ENCODE measurements around the gene CAMK2B.

The CAMK2B gene

DNA sequence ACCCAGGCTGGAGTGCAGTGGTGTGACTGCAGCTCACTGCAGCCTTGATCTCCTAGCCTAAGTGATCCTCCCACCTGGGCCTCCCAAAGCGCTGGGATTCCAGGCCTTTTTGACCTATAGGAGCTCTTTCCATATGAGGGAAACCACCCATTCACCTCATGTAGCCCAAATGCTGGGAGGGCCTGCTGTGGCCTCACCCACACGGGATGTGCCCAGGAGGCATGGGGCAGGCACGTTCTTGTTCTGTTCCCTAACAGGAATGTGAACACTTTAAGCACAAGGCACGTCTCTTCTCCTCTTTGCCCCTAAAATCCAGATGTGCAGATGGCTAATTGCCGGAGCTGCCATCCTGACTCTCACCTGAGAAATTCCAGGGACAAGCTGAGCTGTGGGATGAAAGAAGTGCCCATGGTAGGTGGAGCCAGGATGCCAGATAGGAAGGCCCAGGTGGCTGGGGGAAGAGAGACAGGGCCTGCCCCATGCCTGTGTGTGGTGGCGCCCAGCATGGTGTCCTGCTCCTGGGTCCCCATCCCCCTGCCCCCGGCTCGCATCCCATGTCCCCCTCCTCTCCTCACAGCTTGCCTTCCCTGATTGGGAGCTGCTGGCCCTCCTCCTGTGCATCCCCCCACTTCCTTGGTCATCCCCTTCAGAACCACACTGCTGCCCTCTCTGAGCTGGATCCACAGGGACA is 17.3 kb downstream of the CAMK2B start:
- DNase-seq, result no peak

DNA sequence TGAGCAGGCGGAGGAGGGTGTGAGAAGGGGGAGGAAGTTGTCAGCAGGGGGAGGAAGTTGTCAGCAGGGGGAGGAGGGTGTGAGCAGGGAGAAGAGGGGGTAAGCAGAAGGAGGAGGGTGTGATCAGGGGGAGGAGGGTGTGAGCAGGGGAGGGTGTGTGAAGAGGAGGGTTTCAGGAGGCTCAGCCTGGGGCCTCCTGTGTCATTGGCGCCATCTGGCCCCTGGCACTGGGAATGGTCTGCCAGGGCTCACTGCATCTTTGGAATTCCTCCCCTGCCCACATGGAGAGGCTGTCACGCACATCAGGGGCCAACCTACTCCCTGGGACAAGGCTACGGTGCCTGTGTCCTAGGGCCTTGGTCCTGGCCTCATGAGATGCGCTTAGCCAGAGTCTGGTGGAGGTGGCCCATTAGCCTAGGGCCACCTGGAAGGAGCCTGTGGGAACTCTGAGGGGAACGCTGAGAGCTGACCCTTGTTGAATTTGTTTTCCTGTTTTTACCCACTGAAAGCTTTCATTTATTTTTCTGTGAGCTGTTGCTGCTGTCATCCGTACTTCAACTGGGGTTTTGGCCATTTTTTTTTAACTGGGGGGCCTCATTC is 18.0 kb downstream of the CAMK2B start:
- no peak for DNase-seq

DNA sequence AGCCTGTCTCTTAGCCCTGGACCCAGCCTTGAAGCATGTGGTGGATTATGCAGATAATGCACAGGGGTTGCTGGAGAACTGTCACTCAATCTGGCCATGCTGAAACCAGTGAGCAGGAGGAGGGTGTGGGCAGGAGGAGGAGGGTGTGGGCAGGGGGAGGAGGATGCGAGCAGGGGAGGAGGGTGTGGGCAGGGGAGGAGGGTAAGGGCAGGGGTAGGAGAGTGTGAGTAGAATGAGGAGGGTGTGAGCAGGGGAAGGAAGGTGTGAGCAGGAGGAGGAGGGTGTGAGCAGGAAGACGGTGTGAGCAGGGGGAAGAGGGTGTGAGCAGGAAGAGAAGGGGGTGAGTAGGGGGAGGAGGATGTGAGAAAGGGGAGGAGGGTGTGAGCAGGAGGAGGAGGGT is 18.8 kb downstream of the CAMK2B start:
- no peak for DNase-seq

DNA sequence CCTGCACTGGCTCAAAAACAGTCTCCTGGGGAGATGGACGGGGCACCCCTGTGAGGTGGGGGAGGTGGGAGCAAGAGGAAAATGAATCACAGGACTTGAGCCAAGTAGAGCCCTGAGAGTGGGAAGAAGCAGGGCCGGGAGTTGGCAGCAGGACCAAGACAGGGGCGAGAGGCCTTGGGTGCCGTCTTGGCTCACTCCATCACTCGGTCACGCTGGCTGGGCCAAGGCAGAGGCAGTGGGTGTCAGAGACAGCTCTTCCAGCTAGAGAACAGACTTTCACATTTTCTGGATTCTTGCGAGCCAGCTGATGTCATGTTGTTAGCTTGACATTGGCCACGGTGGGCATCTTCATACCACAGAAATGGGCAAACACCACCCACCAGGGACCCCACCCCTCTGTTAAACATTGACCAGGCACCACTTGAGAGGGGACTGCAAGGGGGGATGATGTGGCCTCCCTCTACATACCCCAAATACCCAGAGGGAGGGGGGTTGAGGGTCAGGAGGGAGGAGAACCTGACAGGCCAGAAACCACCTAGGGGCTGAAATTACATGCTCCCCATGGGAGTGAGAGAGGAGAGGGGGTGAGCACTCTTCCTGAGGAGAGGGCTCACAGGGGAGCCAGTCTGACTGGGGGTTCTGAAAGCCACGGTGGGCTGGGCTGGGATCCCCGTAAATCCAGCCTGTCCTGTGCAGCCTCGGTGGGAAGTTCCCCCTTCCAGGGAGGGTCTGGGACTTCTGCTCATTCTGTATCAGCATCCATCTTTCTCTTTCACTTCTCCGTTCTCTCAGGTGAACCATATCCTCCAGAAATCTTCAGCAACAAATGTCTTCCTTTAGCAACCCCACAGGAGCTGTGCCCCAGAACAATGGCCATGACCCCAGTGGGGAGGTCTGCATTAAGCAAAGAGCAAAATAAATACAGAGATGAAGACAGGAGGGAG is 19.6 kb downstream of the CAMK2B start:
- DNase-seq, result no peak

DNA sequence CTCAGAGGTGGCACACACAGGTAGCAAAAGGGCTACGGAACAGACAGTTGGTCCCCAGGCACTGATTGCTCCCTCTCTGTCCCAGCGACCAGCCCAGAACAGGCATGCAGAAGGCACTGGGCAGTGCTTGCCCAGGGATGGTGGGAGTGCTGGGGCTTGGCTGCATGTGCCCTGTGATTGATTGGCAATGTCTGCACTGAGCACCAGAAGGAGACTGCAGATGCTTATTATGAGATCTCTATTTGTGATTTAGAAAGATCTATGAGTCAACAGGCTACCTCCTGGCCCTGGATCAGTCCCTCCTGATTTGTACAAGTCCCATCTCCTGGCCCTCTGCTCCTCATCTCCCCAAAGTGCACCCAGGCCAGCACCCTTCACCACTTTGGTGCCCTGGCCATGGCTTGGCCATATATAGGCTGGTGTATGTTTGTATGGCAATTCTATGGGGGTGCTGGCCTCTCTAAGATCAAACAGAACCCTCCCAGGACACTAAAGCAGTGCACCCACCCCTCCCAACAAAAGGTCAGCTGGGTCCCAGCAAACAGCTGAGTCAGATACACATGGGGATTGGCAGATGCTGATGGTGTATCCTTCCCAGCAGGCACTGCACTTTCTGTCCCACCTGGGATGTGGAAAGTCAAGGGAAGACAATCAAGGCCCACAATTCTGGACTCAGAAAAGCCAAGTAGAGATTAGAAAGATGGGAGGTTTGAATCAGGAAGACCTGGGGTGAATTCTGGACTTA is 30.9 kb downstream of the CAMK2B start:
- no peak for DNase-seq

DNA sequence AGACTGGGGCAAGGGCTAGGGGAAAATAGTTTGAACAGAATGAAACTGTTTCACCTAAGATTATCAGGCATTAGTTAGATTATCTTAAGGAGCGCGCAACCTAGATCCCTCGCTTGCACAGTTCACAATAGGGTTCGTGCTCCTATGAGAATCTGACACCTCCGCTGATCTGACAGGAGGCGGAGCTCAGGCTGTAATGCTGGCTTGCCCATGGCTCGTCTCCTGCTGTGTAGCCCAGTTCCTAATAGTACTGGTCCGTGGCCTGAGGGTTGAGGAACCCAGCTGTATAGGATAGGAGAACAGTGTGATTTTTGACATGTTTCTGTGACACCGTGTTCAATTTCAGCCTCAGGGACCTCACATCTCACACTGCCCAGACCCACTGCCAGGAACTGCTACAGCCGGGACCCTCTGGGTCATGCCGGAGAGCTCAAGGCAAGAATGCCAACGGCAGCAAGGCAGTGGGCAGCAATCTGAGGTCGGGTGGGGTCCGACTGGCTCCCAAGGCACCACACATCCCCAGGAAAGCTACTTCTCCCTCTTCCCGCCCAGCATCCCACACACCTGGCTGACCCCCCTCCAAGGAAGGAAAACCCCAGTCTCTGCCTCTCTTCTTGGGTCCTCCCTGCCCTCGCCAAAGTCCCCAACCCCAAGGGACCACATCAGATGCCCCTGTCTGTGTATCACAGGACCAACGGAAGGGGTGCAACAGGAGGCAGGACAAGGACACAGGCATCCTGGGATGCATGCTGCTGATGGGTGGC is 31.7 kb downstream of the CAMK2B start:
- DNase-seq, result no peak

DNA sequence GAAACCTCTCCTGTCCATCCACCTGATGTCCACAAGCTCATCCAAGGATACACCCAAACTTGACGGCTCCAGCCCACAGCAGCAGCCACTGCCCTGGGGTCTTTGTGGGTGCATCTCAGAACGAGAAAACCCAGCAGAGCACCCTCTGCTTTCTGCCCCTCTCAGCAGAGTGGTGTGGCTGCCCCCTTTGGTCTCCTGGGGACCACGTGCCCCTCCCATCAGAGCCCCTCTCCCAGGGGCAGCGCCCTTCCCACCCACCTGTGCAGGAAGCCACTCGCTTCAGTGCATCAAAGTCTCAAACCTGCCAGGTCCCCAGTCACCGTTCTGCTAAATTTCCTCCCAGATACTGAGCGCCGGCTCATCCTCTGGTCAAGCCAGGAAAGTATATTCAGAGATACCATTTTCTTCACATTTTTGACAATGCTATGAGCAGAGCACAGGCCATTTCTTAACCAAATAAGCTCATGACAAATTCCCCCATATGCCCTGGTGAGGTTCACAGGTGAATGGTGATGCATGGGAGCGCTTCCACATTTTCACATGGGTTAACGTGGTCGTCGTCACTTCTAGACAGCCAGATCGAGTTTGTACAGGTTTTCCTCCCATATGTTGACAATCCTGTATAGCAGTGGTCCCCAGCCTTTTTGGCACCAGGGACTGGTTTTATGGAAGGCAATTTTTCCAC is 32.4 kb downstream of the CAMK2B start:
- no peak for DNase-seq

DNA sequence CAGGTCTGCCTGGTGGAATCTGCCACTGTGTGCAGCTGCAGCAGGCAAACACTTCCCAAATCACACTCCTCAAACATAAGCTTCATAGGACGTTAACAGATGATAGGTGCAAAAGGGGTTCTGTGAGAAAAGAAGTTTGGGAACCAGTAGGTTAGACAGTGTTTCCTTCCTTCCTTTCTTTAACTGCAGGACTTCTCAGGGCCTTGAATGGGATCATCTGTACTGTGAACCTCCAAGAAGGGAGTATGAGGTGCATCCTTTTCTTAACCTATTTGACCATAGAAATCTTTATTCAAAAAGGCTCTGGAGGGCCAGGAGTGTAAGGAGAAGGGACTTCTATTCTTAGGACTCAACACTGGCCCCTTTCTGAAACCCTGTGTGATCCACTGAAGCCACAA is 33.0 kb downstream of the CAMK2B start:
- DNase-seq, result no peak

DNA sequence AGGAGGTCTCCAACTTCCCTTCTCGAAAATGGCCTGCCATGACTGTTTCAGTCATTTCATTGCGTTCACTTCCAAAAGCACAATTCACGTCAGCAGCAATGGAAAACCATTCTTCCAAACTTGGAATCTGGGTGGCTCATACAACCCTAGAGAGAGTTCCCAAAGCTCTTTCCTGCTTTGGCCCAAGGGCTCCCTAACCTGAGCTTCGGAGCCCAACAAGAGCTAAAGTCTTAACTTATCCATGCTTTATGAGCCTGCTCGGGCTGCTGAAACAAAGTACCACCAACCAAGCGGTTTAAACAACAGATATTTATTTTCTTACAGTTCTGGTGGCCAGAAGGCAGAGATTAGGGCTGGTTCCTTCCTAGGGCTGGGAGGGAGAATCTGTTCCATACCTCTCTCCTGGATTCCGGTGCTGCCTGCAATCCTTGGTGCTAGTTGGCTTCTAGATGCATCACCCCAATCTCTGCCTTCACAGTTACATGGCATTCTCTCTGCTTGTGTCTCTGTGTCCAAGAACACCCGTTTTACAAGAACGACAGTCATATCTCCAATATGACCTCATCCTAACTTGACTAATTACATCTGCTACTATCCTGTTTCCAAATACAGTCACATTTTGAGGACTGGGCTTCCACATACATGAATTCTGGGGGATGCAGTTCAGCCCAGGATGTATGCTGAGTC is 33.5 kb downstream of the CAMK2B start:
- no peak for DNase-seq

DNA sequence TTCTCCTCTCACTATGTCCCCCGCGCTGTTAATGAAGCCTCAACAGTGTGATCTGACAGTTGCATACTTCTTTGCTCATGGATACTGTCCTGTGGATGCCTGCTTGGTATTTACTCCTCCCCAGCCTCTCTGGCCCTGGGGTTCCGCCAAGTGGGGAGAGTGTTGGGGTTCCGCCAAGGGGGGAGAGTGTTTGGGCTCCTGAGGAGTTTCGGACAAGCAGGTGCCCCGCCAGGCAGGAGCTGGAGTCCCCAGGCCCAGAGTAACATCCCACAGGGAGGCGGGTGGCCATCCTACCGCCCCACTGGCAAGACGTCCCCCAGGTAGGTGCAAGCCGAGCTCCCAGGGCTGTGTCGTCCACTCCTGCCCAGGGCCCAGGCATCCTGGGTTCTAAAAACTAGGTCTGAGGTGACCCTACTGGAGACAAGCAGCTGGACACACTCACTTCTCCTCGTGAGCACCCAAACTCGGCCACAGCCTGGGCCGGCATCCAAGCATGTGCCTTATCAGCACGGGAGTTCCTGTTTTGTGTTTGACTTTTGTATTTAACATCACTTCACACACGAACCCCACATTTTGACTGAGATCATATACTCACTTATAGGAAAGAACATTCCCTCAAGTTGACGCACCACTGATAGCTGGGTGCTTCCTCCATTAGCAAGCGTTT is 34.2 kb downstream of the CAMK2B start:
- DNase-seq, result no peak

DNA sequence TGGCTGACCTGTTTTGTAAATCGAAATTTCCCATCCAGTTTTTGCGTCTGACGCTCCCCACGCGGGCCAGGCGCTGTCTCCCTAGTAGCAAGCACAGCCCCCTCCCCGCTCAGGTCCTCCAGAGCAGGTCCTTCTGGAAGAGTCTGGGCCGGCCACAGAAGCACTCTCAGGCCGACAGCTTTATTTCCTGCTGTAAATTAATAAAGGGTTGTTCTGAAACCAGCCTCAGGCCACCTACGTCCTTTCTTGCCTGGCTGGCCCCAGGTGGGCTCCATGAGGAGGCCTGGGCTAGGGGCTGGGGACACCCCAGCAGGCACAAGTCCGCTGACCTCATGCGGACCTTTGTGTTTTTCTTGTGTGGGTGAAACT is 35.2 kb downstream of the CAMK2B start:
- DNase-seq, result no peak

DNA sequence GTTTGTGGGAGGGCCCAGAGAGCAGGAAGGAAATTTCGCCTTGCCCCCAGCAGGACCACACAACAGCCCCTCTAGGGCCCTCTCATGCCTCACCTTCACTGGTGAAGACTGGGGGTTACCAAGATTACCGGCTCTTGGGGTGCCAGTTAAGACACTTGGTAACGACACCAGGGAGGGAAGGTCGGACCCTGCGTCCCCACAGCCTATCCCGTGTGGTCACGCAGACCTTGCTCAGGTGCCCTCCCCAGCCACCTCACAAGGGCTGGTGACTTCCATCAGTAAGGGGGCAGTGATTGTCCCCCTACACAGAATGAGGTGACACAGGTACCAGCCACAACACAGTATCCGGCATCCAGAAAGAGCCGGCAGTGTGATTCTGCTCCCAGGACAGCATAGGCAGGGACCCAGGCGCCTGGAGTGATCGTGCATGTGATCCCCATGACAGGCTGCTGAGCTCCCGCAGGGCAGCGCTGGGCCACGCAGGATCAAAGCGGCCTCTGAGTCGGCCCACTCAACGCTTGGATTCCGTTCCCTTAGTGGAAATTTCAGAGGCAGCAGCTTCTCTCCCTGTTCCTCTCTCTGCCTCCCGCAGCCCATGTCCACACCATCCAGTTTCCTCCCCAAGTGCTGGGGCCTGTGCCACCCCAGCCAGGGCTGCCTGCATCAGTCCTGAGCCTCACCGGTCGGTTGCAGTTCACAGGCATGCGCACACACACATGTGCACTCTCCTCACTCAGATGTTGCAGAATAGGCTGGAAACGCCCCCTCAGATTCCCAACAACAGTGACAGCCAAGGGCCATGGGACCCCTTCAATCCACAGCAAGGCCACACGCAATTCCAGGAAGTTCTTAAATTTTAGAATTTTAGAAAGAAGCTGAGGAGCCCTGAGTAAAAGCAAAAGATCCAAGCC is 35.8 kb downstream of the CAMK2B start:
- peak; percentile 54 for DNase-seq

DNA sequence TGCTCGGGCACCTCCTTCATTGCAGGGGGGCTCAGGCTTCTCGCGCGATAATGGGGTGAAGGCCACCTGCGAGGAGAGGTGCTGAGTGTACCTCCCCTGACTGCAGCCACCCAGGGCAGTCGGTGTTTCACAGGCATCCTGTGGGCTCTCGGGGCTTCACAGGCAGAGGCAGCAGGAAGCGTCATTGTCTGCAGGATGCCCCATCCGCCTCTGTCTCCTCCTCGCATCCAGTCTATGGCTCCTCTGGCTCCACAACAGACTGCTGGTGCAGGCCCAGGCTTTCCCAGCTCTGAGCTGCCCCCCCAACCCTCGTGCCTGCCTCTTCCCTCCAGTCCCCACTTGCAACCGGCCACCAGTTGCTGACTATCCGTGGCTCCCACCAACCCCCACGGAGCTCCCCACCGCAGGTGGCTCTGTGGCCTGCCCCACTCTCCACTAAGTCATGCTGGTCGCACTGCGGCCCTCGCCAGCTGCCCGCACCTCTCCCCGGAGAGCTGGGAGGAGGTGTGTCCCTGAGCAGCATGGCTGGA is 36.5 kb downstream of the CAMK2B start:
- DNase-seq, result no peak

DNA sequence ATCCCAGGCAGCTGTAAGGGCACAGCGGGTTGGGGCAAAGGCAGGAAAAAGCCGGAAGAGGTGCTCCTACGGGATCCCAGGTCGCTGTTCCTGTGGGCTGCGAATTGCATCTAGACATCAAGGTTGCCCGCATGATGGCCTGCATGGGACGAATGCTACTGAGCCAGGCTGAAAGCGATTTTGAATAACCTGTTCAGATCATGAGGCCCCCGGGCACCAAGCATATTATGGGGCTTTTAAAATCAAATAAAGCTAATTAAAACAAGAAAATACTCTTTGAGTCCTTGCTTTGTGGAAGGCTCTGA is 37.1 kb downstream of the CAMK2B start:
- no peak for DNase-seq

DNA sequence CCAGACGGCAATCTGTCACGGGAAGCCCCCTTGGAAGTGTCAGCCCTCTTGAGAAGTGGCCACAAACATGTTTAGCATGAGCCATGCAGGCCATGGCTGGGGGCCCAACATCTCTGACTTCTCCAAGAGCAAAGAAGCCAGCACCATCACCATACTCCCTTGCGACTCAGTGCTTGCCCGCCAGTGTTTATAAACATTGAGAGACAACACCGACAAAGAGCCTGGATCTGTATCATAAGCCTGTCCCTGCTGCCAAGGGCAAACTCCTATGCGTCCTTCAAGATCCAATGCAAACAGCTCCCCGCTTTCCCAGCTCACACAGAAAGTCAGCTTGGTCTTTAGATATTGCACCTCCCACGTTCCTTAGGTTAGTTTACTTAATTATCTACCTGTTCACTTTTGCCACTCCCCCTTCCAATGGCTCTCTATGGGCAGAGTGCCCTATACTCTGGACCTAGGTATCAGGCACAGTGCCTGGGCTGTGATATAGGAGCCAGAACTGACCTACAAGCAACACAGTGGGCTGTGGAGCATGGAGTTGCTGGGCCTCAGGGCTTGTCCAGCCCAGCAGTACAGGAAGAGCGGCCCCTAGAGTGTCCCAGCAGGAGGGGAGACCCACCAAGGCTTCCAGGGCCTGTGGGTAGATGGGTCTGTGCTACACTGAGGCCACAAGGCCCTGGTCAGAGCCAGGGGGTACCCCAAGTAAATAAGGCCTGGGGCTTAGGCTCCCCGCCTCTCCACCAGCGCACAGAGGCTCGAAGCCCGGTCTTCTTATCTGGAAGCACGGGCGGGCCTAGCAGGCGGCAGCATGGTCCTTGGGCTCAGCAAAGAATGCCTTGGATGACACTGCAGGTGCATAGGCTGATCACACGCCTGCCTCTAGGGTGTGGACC is 37.7 kb downstream of the CAMK2B start:
- DNase-seq, result no peak

DNA sequence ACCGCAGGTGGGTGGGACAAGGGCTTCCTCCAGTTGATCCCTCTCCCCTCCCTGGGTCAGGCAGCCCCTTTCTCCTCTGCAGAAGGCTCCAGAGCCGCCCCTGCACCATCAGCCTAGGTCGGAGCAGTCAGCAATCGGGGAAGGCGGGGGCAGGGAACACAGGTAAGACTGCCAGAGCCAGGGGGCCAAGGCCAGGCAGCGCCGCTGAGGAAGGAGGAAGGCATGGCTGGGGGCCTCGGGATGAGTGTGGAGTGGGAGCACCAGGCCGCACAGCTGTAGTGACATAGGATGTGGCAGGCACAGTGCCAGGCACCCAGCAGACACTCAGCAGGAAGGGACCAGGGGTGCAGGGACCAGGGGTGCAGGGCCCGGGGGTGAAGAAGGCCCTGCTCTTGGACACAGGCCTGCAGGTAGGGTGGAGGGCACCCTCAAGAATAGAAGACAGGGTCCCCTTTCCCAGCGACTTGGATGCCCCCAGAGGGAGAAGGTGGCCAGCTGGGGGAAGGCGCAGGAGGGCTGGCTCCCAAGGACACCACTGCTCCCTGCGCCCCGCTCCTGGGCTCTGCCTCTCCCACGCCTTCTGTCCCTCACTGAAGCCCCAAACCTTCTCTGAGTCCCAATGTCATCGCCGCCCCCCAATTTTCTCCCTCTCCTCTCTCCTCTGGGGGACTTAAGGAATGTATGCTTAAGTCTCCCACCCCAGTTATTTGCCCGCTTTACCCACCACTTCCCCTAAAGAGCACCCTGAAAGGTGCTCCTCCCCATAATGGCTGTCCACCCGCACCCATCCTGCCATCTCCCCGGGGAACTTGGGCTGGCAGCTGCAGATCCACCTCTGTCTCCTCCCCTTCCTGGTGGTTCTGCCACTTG is 38.5 kb downstream of the CAMK2B start:
- no peak for DNase-seq

DNA sequence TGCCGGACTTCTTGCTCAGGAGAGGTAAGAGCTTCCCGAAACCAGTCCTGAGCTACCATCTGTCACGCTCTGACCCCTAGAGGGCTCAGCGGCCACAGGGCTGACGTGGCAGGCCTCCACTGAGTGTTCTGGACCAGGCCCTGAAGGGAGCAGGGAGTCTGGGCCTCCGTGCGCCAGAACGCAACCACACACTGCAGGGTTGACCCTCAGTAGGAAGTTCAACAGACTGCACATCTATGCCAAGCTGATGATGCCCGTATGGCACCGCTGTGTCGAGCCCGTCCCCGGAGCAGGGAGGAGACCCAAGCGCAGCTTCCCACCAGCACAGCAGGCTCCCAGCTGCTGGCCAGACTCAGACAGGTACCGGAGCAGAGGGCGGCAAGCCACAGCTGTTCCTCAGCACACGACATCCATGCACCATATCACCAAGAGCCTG is 39.2 kb downstream of the CAMK2B start:
- DNase-seq, result no peak

Data from retina (tissue), 1 donor.